Measurements from ENCODE around the gene CEP135. TPM values are rescaled to one million over a fixed set of nuclear protein-coding genes. Genes with fewer than 3 reads are reported as not detected.
A peak's percentile ranks its signal among the peaks of the same experiment; 100 is the strongest.

Gene CEP135
- polyA plus RNA-seq, 1 of the 3 experiments (the other 2 are of a cell fraction) = 1.6 TPM

GRCh38 chr4:56042225-56042624 is 93.5 kb downstream of the CEP135 start (continued):
- TF ChIP-seq GATA2 (CRISPR knock-in tag; IDR thresholded peaks at IDR 0.05) (no peak), EP300 (IDR thresholded peaks at IDR 0.05; ENCODE audit: borderline replicate concordance in 1 of 2, low read depth in 1 of 2, low read length in 1 of 2) (no peak), USF2 (IDR thresholded peaks at IDR 0.05; ENCODE audit: borderline replicate concordance, low read depth, low read length) (no peak), ELF1 (IDR thresholded peaks at IDR 0.05) (no peak), NRF1 (IDR thresholded peaks at IDR 0.05; ENCODE audit: low read depth, low read length) (no peak), MEF2A (IDR thresholded peaks at IDR 0.05; ENCODE audit: borderline replicate concordance, low read depth) (no peak)

- H3K4me3 ChIP-seq (ENCODE audit: low read depth in 2 of 2, low read length in 1 of 2) = peak overlapping the region; percentile 89 to 94
- peak overlapping the region; percentile 98; the same call in 1 of the 2 replicates for H2AFZ ChIP-seq (ENCODE audit: low read depth)
- CTCF ChIA-PET = interaction anchor here (0.6 to 2.0 kb wide), 6 partner anchors 8 to 251 kb away, joined by 3 to 14 read pairs (median 3); partner anchors contain the start of gene CEP135
- H3K27ac ChIP-seq (ENCODE audit: low read depth in 2 of 2, low read length in 1 of 2) = peak overlapping the region in 1 of 2 experiments; percentile 95; a peak in 2 of 4 replicates
- no peaks in the 10 kb centered on the region for H3K9me3 ChIP-seq
- WGBS (ENCODE audit: low lambda C conversion rate) = 29% methylated on average over 5 of the region's 5 CpGs
- POLR2A ChIA-PET = interaction anchor here (0.6 to 1.9 kb wide), 3 partner anchors 10 to 192 kb away, joined by 3 to 11 read pairs (median 4); partner anchors contain the start of gene CEP135
- H3K36me3 ChIP-seq (replicated peaks in 1 of 2; ENCODE audit: control insufficient read depth in 1 of 2, insufficient read depth in 2 of 2, low read length in 1 of 2) = no peaks in the 10 kb centered on the region
- H3K9ac ChIP-seq = peak overlapping the region; percentile 53; the same call in 1 of the 2 replicates
- no peaks in the 10 kb centered on the region for H4K20me1 ChIP-seq (ENCODE audit: insufficient read depth)
- H3K4me2 ChIP-seq = peak overlapping the region; percentile 91
- no peaks in the 10 kb centered on the region for H3F3A ChIP-seq (replicated peaks; ENCODE audit: insufficient read depth)
- peaks cover 0 to 3% of the 10 kb centered on the region in 2 experiments; a peak in 3 of 4 replicates for H3K4me1 ChIP-seq (ENCODE audit: control insufficient read depth in 1 of 2, insufficient read depth in 2 of 2, low read depth in 1 of 2, low read length in 1 of 2)
- H3K79me2 ChIP-seq (ENCODE audit: insufficient read depth) = no peaks in the 10 kb centered on the region; the same call in 1 of the 2 replicates
- no peaks in the 10 kb centered on the region for H3K27me3 ChIP-seq (ENCODE audit: insufficient read depth)
- no peak for DNase-seq
- no peaks in the 10 kb centered on the region for H3K9me2 ChIP-seq
- TF ChIP-seq POLR2AphosphoS5 (IDR thresholded peaks at IDR 0.05; ENCODE audit: low read depth, low read length) = no peak
- no peak for TF ChIP-seq NFIC (IDR thresholded peaks at IDR 0.05; ENCODE audit: borderline replicate concordance)
- no peak for TF ChIP-seq TCF12 (IDR thresholded peaks at IDR 0.05)
- no peak for TF ChIP-seq ZBTB33 (IDR thresholded peaks at IDR 0.05; ENCODE audit: borderline replicate concordance, low read depth)
- no peak for TF ChIP-seq FOXJ3 (CRISPR knock-in tag; IDR thresholded peaks at IDR 0.05)
- TF ChIP-seq GATA2 (CRISPR knock-in tag; IDR thresholded peaks at IDR 0.05) = no peak
- no peak for TF ChIP-seq USF1 (IDR thresholded peaks at IDR 0.05; ENCODE audit: borderline replicate concordance, low read depth)
- TF ChIP-seq RFX5 (IDR thresholded peaks at IDR 0.05; ENCODE audit: low read length) = no peak
- no peak for TF ChIP-seq GABPA (IDR thresholded peaks at IDR 0.05; ENCODE audit: low read depth)
Measured at GRCh38 chr4:56048383-56048701, 99.6 kb downstream of the CEP135 start.

Data from SK-N-SH (cell line).